ENCODE data around the gene ANKRD12.

Gene ANKRD12

DNA sequence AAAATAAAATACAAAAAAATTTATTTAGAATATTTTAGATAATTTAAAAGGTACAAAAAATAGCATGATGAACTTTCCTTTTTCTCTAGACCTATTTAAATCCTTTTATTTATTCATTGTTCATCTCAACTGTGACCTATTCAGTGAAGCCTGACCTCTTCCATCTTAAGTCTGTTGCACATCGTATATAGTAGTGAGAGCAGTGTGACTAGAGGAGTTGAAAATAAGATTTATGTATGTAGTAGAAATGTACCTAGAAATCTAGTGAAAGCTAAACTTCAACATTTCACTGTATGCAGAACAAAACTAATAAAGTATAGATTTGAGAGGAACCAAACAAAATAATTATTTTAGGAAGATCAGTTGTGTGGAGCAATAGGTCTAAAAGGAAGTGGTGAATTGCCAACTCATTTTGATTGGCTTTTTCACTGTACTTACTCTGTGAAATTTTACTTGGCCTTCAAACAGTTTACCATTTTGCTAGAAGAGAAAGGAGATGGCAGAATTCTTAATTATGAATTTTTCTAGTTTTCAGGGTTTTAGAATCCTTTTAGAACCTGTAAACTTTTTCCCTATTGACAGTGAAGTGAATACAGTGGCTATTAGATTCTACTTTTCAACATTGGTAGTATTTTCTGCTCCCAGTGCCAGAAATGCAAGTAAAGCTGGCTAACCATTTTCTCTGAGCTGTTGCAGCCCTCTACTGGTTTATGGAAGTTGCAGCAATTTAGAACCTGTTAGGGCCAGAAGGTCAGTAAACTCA is 11.0 kb downstream of the ANKRD12 start:
- Histone ChIP-seq H3K9ac (ENCODE audit: low read length) (no peak overlapping the region; the same call in 1 of the 2 replicates), H4K20me1 (ENCODE audit: low read depth, low read length) (peaks cover 13% of the 10 kb centered on the region; the same call in 1 of the 2 replicates), H3K4me2 (ENCODE audit: low read depth, low read length, poor library complexity, severe bottlenecking) (peak overlapping the region; percentile 59), H3K27ac (ENCODE audit: low read depth, low read length) (peak overlapping the region; percentile 39; the same call in 1 of the 2 replicates), H3K36me3 (ENCODE audit: low read length) (no peaks in the 10 kb centered on the region), H3K9me2 (replicated peaks; ENCODE audit: insufficient read depth, low read length) (no peaks in the 10 kb centered on the region), H2AFZ (ENCODE audit: low read depth, low read length, severe bottlenecking) (no peak overlapping the region), H3K9me3 (ENCODE audit: insufficient read depth, low read length) (no peaks in the 10 kb centered on the region), H3K27me3 (ENCODE audit: low read length) (no peaks in the 10 kb centered on the region), H3K79me2 (ENCODE audit: insufficient read depth, low read length) (peaks cover 93% of the 10 kb centered on the region), H3F3A (ENCODE audit: insufficient read depth) (0 out of 2 replicates have a peak, but pooled peaks cover 8% of the 10 kb centered on the region), H3K4me3 (ENCODE audit: insufficient read depth, low read length, poor library complexity, severe bottlenecking) (no peak overlapping the region)
- TF ChIP-seq EZH2phosphoT487 (conservative IDR thresholded peaks at IDR 0.05; ENCODE audit: low read length) = no peak
- TF ChIP-seq, protein P1, sequence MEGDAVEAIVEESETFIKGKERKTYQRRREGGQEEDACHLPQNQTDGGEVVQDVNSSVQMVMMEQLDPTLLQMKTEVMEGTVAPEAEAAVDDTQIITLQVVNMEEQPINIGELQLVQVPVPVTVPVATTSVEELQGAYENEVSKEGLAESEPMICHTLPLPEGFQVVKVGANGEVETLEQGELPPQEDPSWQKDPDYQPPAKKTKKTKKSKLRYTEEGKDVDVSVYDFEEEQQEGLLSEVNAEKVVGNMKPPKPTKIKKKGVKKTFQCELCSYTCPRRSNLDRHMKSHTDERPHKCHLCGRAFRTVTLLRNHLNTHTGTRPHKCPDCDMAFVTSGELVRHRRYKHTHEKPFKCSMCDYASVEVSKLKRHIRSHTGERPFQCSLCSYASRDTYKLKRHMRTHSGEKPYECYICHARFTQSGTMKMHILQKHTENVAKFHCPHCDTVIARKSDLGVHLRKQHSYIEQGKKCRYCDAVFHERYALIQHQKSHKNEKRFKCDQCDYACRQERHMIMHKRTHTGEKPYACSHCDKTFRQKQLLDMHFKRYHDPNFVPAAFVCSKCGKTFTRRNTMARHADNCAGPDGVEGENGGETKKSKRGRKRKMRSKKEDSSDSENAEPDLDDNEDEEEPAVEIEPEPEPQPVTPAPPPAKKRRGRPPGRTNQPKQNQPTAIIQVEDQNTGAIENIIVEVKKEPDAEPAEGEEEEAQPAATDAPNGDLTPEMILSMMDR (IDR thresholded peaks at IDR 0.05; ENCODE audit: insufficient read depth, low read length, poor library complexity, severe bottlenecking) = peak; percentile 59

DNA sequence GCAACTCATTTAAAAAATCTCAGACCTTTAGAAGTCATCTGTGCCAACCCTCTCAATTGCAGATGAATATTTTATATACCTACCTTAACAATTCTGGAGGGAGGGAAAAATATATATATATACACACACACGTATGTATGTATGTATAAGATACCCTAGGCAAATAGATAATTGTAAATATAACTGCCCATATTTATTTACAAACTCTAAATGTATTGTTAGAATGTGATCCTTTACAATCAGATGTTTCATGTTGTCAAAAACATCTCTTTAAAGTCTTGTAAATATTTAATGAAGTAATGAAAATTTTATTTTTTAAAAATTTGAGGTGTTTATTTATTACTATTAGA is 11.6 kb downstream of the ANKRD12 start:
- Histone ChIP-seq H3K79me2 (ENCODE audit: insufficient read depth, low read length) (peaks cover 93% of the 10 kb centered on the region), H3K27me3 (ENCODE audit: low read length) (no peaks in the 10 kb centered on the region), H3K27ac (ENCODE audit: low read depth, low read length) (no peak overlapping the region), H4K20me1 (ENCODE audit: low read depth, low read length) (peaks cover 9% of the 10 kb centered on the region; the same call in 1 of the 2 replicates), H3K9ac (ENCODE audit: low read length) (no peak overlapping the region), H3K4me2 (ENCODE audit: low read depth, low read length, poor library complexity, severe bottlenecking) (no peak overlapping the region), H3K9me3 (ENCODE audit: insufficient read depth, low read length) (no peaks in the 10 kb centered on the region), H3K4me3 (ENCODE audit: insufficient read depth, low read length, poor library complexity, severe bottlenecking) (no peak overlapping the region), H2AFZ (ENCODE audit: low read depth, low read length, severe bottlenecking) (no peak overlapping the region), H3F3A (ENCODE audit: insufficient read depth) (0 out of 2 replicates have a peak, but pooled peaks cover 8% of the 10 kb centered on the region), H3K36me3 (ENCODE audit: low read length) (no peaks in the 10 kb centered on the region), H3K9me2 (replicated peaks; ENCODE audit: insufficient read depth, low read length) (no peaks in the 10 kb centered on the region)
- TF ChIP-seq, protein P1 (IDR thresholded peaks at IDR 0.05; ENCODE audit: insufficient read depth, low read length, poor library complexity, severe bottlenecking) = no peak

GRCh38 chr18:9150121-9150520 is 13.5 kb downstream of the ANKRD12 start:
- no peak for TF ChIP-seq EZH2phosphoT487 (conservative IDR thresholded peaks at IDR 0.05; ENCODE audit: low read length)
- TF ChIP-seq, protein P1 (IDR thresholded peaks at IDR 0.05; ENCODE audit: insufficient read depth, low read length, poor library complexity, severe bottlenecking) = no peak
- H2AFZ ChIP-seq (ENCODE audit: low read depth, low read length, severe bottlenecking) = no peak overlapping the region
- no peak overlapping the region for H3K4me3 ChIP-seq (ENCODE audit: insufficient read depth, low read length, poor library complexity, severe bottlenecking)
- H3K9ac ChIP-seq (ENCODE audit: low read length) = no peak overlapping the region
- no peaks in the 10 kb centered on the region for H3K9me3 ChIP-seq (ENCODE audit: insufficient read depth, low read length)
- no peak overlapping the region for H3K4me2 ChIP-seq (ENCODE audit: low read depth, low read length, poor library complexity, severe bottlenecking)
- peaks cover 12% of the 10 kb centered on the region; the same call in 1 of the 2 replicates for H4K20me1 ChIP-seq (ENCODE audit: low read depth, low read length)
- H3F3A ChIP-seq (ENCODE audit: insufficient read depth) = 0 out of 2 replicates have a peak, but pooled peaks cover 8% of the 10 kb centered on the region
- no peak overlapping the region for H3K27ac ChIP-seq (ENCODE audit: low read depth, low read length)
- H3K27me3 ChIP-seq (ENCODE audit: low read length) = no peaks in the 10 kb centered on the region
- no peaks in the 10 kb centered on the region for H3K9me2 ChIP-seq (replicated peaks; ENCODE audit: insufficient read depth, low read length)
- no peaks in the 10 kb centered on the region for H3K36me3 ChIP-seq (ENCODE audit: low read length)
- H3K79me2 ChIP-seq (ENCODE audit: insufficient read depth, low read length) = peaks cover 95% of the 10 kb centered on the region
